ENCODE results near the gene SCYGR6.

Gene SCYGR6

GRCh38 chr2:227710986-227711385, 13.6 kb downstream of the SCYGR6 start:
- no peak for ATAC-seq

GRCh38 chr2:227707390-227707789, 17.2 kb downstream of the SCYGR6 start:
- no peak for ATAC-seq

GRCh38 chr2:227706859-227707258, 17.7 kb downstream of the SCYGR6 start:
- no peak for ATAC-seq

- no peak for ATAC-seq
Observed at GRCh38 chr2:227703961-227704360, 20.6 kb downstream of the SCYGR6 start.

- no peak for ATAC-seq
Observed at GRCh38 chr2:227703280-227703732, 21.3 kb downstream of the SCYGR6 start.

- ATAC-seq, result no peak
Observed at GRCh38 chr2:227701556-227701955, 23.0 kb downstream of the SCYGR6 start.

- no peak for ATAC-seq
Observed at GRCh38 chr2:227696990-227697679, 27.4 kb downstream of the SCYGR6 start.

GRCh38 chr2:227687189-227687588, 37.4 kb downstream of the SCYGR6 start:
- no peak for ATAC-seq

- no peak for ATAC-seq
Observed at GRCh38 chr2:227684258-227684657, 40.3 kb downstream of the SCYGR6 start.

GRCh38 chr2:227677928-227678327, 46.6 kb downstream of the SCYGR6 start:
- no peak for ATAC-seq

- ATAC-seq, result no peak
Observed at GRCh38 chr2:227674485-227674884, 50.1 kb downstream of the SCYGR6 start.
